NB4 (cell line): Measurements from ENCODE around the gene MRPL16.

Experiments used
- DNase-seq: peaks from one replicate; pipeline ENCODE4 v3.0.0; 2010; ENCODE audit warnings: low read depth
- H3K4me3 ChIP-seq: one replicate; pipeline ENCODE4 v1.5.1; 2011; ENCODE audit warnings: mild to moderate bottlenecking, low read depth, low read length, moderate library complexity
- MYC ChIP-seq: IDR thresholded peaks from 2 replicates; pipeline ENCODE4 v1.6.1; 2011; ENCODE audit warnings: low read depth, low read length
- POLR2A ChIP-seq: IDR thresholded peaks from 2 replicates; pipeline ENCODE4 v1.6.1; 2011; ENCODE audit warnings: mild to moderate bottlenecking; ENCODE audit not compliant: insufficient read length; ENCODE audit errors: extremely low read depth
- TF ChIP-seq, protein P1 (sequence below): IDR thresholded peaks from one replicate; pipeline ENCODE4 v1.5.1; 2012; ENCODE audit warnings: low read depth, low read length
- TF ChIP-seq, protein P2 (sequence below): IDR thresholded peaks from 2 replicates; pipeline ENCODE4 v1.6.1; 2011; ENCODE audit warnings: low read depth, low read length

MRPL16 gene

DNA sequence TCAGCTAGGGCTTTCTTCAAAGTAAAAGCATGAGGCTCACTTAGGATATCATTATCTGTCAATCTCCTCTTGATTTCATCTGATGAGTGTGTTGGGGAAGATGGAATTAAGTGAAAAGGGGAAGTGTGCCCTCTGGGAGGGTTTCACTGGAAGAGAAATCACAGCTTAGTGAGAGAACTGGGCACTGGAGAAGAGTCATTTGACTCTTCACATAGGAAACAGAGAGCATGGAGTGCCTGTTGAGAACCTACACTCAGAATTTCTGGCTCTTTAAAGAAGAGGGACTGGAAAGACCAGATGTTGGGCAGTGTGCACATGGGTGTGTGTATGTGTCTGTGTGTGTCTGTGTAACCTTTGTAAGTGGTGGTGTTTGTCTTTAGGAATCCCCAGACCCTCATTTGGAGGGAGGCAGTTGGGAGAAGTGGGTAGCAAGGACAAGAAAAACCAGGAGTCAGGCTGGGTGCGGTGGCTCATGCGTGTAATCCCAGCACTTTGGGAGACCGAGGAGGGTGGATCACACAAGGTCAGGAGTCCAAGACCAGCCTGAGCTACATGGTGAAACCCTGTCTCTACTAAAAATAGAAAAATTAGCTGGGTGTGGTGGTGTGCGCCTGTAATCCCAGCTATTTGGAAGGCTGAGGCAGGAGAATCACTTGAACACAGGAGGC, 45.4 kb downstream of the MRPL16 start:
- H3K4me3 ChIP-seq = no peak overlapping the region
- TF ChIP-seq, protein P1, sequence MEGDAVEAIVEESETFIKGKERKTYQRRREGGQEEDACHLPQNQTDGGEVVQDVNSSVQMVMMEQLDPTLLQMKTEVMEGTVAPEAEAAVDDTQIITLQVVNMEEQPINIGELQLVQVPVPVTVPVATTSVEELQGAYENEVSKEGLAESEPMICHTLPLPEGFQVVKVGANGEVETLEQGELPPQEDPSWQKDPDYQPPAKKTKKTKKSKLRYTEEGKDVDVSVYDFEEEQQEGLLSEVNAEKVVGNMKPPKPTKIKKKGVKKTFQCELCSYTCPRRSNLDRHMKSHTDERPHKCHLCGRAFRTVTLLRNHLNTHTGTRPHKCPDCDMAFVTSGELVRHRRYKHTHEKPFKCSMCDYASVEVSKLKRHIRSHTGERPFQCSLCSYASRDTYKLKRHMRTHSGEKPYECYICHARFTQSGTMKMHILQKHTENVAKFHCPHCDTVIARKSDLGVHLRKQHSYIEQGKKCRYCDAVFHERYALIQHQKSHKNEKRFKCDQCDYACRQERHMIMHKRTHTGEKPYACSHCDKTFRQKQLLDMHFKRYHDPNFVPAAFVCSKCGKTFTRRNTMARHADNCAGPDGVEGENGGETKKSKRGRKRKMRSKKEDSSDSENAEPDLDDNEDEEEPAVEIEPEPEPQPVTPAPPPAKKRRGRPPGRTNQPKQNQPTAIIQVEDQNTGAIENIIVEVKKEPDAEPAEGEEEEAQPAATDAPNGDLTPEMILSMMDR = no peak
- TF ChIP-seq MYC (no peak), POLR2A (no peak)
- TF ChIP-seq, protein P2, sequence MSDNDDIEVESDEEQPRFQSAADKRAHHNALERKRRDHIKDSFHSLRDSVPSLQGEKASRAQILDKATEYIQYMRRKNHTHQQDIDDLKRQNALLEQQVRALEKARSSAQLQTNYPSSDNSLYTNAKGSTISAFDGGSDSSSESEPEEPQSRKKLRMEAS = no peak
- no peak for DNase-seq

DNA sequence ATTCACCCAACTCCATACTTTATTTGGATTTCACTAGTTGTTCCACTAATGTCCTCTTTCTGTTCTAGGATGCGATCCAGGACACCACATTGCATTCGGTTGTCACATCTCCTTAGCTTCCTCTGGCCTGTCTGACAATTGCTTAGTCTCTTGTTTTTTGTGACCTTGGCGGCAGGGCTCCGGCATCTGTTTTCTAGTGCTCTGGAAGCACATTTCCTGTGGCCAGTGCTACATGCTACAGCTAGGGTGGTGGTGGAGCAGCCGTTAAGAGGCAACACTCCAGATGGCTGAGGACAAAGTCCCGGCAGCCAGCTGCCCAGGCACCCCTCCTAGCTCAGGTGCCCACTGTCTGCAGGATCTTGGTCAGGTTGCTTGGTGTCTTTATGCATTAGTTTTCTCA, 48.6 kb downstream of the MRPL16 start:
- no peak overlapping the region for H3K4me3 ChIP-seq
- DNase-seq = no peak
- TF ChIP-seq, protein P1 = no peak
- TF ChIP-seq POLR2A = no peak

DNA sequence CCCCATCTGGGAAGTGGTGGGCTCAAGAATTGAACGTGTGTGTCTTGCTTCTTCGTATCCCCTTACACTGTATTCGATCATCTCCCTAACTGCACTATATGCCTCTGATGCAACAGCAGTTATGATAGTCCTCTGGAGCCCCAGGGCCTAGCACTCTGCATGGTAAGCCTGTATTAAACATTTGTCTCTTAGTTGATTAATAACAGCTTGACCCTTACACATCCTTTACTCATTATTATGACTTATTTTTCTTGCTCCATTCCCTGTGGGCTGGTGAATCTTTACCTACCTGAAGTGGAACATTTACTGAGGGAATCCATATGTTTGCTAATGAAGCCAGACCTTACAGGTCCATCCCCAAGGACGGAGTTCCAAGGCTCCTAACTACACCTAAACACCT, 49.8 kb downstream of the MRPL16 start:
- DNase-seq = no peak
- TF ChIP-seq MYC = no peak
- TF ChIP-seq, protein P1 = no peak
- TF ChIP-seq, protein P2 = no peak
- TF ChIP-seq POLR2A = no peak
- H3K4me3 ChIP-seq = no peak overlapping the region

DNA sequence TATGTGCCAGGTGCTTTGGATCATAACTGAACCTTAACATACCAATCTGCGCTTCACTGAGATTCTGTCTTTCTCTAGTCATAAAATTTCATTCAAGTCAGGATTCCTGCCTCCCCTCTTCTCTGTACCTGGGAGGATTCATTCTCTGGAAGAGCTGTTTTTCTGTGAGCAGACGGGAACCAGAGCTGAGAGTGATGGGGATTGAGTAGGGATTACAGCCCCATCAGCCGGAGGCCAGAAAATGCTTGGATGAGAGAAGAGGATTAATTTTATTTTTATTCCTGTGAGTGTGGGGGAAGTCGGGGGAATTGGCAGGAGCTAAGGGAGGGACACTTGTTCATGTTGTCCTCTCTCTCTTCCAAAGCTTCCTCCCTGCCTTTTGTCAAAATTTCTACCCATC, 50.7 kb downstream of the MRPL16 start:
- no peak overlapping the region for H3K4me3 ChIP-seq
- no peak for DNase-seq
- no peak for TF ChIP-seq POLR2A
- no peak for TF ChIP-seq MYC
- TF ChIP-seq, protein P2 = no peak
- TF ChIP-seq, protein P1 = no peak

DNA sequence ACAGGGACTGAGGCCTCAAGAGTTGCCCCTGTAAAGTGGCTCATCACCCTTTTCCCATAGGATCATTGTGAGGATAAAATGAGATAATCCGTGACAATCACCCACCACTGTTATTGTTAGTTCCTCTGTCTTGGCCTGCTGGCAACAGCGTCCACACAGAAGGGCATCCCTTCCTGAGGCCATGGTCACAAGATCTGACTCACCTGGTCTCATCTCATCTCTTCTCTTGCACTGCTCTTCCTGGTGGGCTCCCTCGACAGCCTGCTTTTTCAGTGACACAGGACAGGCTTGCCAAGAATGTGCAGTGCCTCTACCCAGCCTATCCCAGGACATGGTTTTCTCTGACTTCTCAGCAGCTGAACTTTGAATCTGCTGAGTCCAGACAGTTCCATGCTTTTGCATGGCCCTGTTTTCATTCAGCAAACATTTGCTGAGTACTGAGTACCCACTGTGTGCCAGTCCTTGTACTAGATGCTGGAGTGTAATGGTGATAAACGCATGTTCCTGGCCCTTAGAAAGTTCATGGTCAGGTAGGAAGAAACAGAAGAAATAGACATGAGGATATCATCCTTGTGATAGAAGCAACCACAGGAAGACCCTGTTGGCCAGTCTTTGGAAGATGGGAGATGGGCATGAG, 52.1 kb downstream of the MRPL16 start:
- no peak for DNase-seq
- H3K4me3 ChIP-seq = no peak overlapping the region
- TF ChIP-seq, protein P2 = no peak
- TF ChIP-seq, protein P1 = no peak
- TF ChIP-seq MYC (no peak), POLR2A (no peak)
